Measurements from ENCODE around the gene EIF5AL1. TPM values are rescaled to one million over a fixed set of nuclear protein-coding genes. Genes with fewer than 3 reads are reported as not detected.

EIF5AL1 gene
- total and polyA plus RNA-seq, 2 of the 13 experiments (the other 11 are each of a cell fraction or from before 2014, with no cell fraction given) = 0.22 to 0.50 TPM

GRCh38 chr10:79479283-79479909 lies 32.9 kb upstream of the EIF5AL1 start:
- H3K9me3 ChIP-seq (ENCODE audit: low read length) = no peaks in the 10 kb centered on the region
- no TSS peak for BruUV-seq (replicated peaks)
- TF ChIP-seq JARID2 (CRISPR knock-in tag; IDR thresholded peaks at IDR 0.05; ENCODE audit: insufficient replicate concordance) = no peak
- TF ChIP-seq MAFK (conservative IDR thresholded peaks at IDR 0.05 in 1 of 2, IDR thresholded peaks at IDR 0.05 in 1 of 2; ENCODE audit: low read length in 2 of 2) = peak in 1 of 2 experiments; percentile 44; a peak in 2 of 4 replicates
- 0 out of 2 replicates have a peak, but pooled peaks have one; percentile 1 for TF ChIP-seq MAFF (IDR thresholded peaks at IDR 0.05; ENCODE audit: low read depth, low read length)
- no peaks in the 10 kb centered on the region for H3K36me3 ChIP-seq (replicated peaks in 1 of 2; ENCODE audit: control insufficient read depth in 1 of 2, insufficient read depth in 2 of 2, low read length in 2 of 2)
- no peak for FAIRE-seq
- no peak for DNase-seq (ENCODE audit: low spot score)
- in situ Hi-C loops (cut with HindIII; ENCODE audit: extremely low pct_ligation_motif_present, low pct_unique_long_range_greater_than_20kb) = no loop called here
- H3K9ac ChIP-seq (ENCODE audit: insufficient read depth, low read depth, low read length) = no peak overlapping the region
- H3K4me3 ChIP-seq (replicated peaks in 1 of 3; ENCODE audit: insufficient read depth in 1 of 3, low read depth in 2 of 3, low read length in 3 of 3) = no peak overlapping the region
- H3K79me2 ChIP-seq (ENCODE audit: insufficient read depth, low read length) = no peaks in the 10 kb centered on the region
- H3K4me1 ChIP-seq (ENCODE audit: insufficient read depth, low read length) = no peaks in the 10 kb centered on the region
- H2AFZ ChIP-seq (ENCODE audit: low read length) = no peak overlapping the region
- no peaks in the 10 kb centered on the region for H4K20me1 ChIP-seq (ENCODE audit: insufficient read depth, low read length)
- ChIA-PET CTCF (ENCODE audit: low intra/inter-chr PET ratio, low total read pairs) (no interaction called here), POLR2A (no interaction called here)
- no peak overlapping the region for H3K4me2 ChIP-seq (ENCODE audit: low read depth, low read length)
- no peak overlapping the region for H3K27ac ChIP-seq (ENCODE audit: extremely low read length, insufficient read depth, low read length)
- intact Hi-C loops (cut with micrococcal nuclease; ENCODE audit: unreplicated experiment) = no loop called here
- ATAC-seq = no peak
- peaks cover 2 to 6% of the 10 kb centered on the region in 2 experiments; a peak in 2 of 5 replicates for H3K27me3 ChIP-seq (ENCODE audit: control insufficient read depth in 1 of 2, insufficient read depth in 2 of 2, low read length in 2 of 2)
- WGBS (ENCODE audit: low lambda C conversion rate) = 32% methylated on average over 3 of the region's 3 CpGs

- Histone ChIP-seq H3K4me3 (replicated peaks in 1 of 3; ENCODE audit: insufficient read depth in 1 of 3, low read depth in 2 of 3, low read length in 3 of 3) (no peak overlapping the region), H3K4me1 (ENCODE audit: insufficient read depth, low read length) (no peaks in the 10 kb centered on the region), H3K9me3 (ENCODE audit: low read length) (no peaks in the 10 kb centered on the region), H3K27me3 (ENCODE audit: control insufficient read depth in 1 of 2, insufficient read depth in 2 of 2, low read length in 2 of 2) (peaks cover 3 to 12% of the 10 kb centered on the region in 2 experiments; a peak in 2 of 5 replicates), H3K27ac (ENCODE audit: extremely low read length, insufficient read depth, low read length) (no peak overlapping the region), H3K4me2 (ENCODE audit: low read depth, low read length) (no peak overlapping the region), H2AFZ (ENCODE audit: low read length) (no peak overlapping the region), H3K9ac (ENCODE audit: insufficient read depth, low read depth, low read length) (no peak overlapping the region), H3K36me3 (replicated peaks in 1 of 2; ENCODE audit: control insufficient read depth in 1 of 2, insufficient read depth in 2 of 2, low read length in 2 of 2) (no peaks in the 10 kb centered on the region), H3K79me2 (ENCODE audit: insufficient read depth, low read length) (no peaks in the 10 kb centered on the region), H4K20me1 (ENCODE audit: insufficient read depth, low read length) (no peaks in the 10 kb centered on the region)
- FAIRE-seq (no peak), ATAC-seq (no peak), DNase-seq (ENCODE audit: low spot score) (no peak)
- ChIA-PET POLR2A (no interaction called here), CTCF (ENCODE audit: low intra/inter-chr PET ratio, low total read pairs) (no interaction called here)
- no TSS peak for BruUV-seq (replicated peaks)
- 78% methylated on average over 1 of the region's 1 CpG for WGBS (ENCODE audit: low lambda C conversion rate)
- intact Hi-C loops (cut with micrococcal nuclease; ENCODE audit: unreplicated experiment) (no loop called here), in situ Hi-C loops (cut with HindIII; ENCODE audit: extremely low pct_ligation_motif_present, low pct_unique_long_range_greater_than_20kb) (no loop called here)
- TF ChIP-seq ZNF225 (CRISPR knock-in tag; IDR thresholded peaks at IDR 0.05) (no peak), ZFX (CRISPR knock-in tag; IDR thresholded peaks at IDR 0.05; ENCODE audit: low read depth) (no peak), SMC3 (IDR thresholded peaks at IDR 0.05; ENCODE audit: low read length) (no peak), ZNF496 (CRISPR knock-in tag; IDR thresholded peaks at IDR 0.05; ENCODE audit: insufficient replicate concordance) (no peak), PHF20 (CRISPR knock-in tag; IDR thresholded peaks at IDR 0.05) (no peak), ZNF800 (CRISPR knock-in tag; IDR thresholded peaks at IDR 0.05) (no peak), MEF2D (CRISPR knock-in tag; IDR thresholded peaks at IDR 0.05) (no peak)
- TF ChIP-seq, protein P1, sequence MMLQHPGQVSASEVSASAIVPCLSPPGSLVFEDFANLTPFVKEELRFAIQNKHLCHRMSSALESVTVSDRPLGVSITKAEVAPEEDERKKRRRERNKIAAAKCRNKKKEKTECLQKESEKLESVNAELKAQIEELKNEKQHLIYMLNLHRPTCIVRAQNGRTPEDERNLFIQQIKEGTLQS (CRISPR knock-in tag; IDR thresholded peaks at IDR 0.05) = no peak
- TF ChIP-seq, protein P2, sequence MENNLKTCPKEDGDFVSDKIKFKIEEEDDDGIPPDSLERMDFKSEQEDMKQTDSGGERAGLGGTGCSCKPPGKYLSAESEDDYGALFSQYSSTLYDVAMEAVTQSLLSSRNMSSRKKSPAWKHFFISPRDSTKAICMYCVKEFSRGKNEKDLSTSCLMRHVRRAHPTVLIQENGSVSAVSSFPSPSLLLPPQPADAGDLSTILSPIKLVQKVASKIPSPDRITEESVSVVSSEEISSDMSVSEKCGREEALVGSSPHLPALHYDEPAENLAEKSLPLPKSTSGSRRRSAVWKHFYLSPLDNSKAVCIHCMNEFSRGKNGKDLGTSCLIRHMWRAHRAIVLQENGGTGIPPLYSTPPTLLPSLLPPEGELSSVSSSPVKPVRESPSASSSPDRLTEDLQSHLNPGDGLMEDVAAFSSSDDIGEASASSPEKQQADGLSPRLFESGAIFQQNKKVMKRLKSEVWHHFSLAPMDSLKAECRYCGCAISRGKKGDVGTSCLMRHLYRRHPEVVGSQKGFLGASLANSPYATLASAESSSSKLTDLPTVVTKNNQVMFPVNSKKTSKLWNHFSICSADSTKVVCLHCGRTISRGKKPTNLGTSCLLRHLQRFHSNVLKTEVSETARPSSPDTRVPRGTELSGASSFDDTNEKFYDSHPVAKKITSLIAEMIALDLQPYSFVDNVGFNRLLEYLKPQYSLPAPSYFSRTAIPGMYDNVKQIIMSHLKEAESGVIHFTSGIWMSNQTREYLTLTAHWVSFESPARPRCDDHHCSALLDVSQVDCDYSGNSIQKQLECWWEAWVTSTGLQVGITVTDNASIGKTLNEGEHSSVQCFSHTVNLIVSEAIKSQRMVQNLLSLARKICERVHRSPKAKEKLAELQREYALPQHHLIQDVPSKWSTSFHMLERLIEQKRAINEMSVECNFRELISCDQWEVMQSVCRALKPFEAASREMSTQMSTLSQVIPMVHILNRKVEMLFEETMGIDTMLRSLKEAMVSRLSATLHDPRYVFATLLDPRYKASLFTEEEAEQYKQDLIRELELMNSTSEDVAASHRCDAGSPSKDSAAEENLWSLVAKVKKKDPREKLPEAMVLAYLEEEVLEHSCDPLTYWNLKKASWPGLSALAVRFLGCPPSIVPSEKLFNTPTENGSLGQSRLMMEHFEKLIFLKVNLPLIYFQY (CRISPR knock-in tag; IDR thresholded peaks at IDR 0.05; ENCODE audit: borderline replicate concordance) = no peak
Measured at GRCh38 chr10:79482304-79482703, 30.0 kb upstream of the EIF5AL1 start.
